GM21825 (cell line): Measurements from ENCODE around the gene PRKCH.

ENCODE experiments used
- ATAC-seq: cut with Tn5 transposase; IDR thresholded peaks from one replicate; pipeline ENCODE4 v1.9.1; 2021; ENCODE audit warnings: mild to moderate bottlenecking, moderate library complexity; ENCODE audit not compliant: unreplicated experiment

PRKCH gene

GRCh38 chr14:61335049-61335448, 13.7 kb downstream of the PRKCH start:
- no peak for ATAC-seq

GRCh38 chr14:61335671-61336275, 14.4 kb downstream of the PRKCH start:
- ATAC-seq: no peak

- ATAC-seq: no peak
These were observed 16.5 kb downstream of the PRKCH start for GRCh38 chr14:61337893-61338292.

GRCh38 chr14:61338457-61338856, 17.1 kb downstream of the PRKCH start:
- no peak for ATAC-seq

GRCh38 chr14:61341275-61342206, 20.2 kb downstream of the PRKCH start:
- no peak for ATAC-seq

- ATAC-seq: no peak
These were observed 21.1 kb downstream of the PRKCH start for GRCh38 chr14:61342486-61342885.

- no peak for ATAC-seq
These were observed 21.6 kb downstream of the PRKCH start for GRCh38 chr14:61342932-61343331.

- ATAC-seq: no peak
These were observed 22.1 kb downstream of the PRKCH start for GRCh38 chr14:61343471-61343870.

- ATAC-seq: no peak
These were observed 22.6 kb downstream of the PRKCH start for GRCh38 chr14:61343991-61344405.

GRCh38 chr14:61344437-61345150, 23.2 kb downstream of the PRKCH start:
- ATAC-seq: no peak

GRCh38 chr14:61345151-61345482, 23.7 kb downstream of the PRKCH start:
- ATAC-seq: no peak

- ATAC-seq: no peak
These were observed 24.8 kb downstream of the PRKCH start for GRCh38 chr14:61346221-61346620.

GRCh38 chr14:61346793-61347192, 25.4 kb downstream of the PRKCH start:
- ATAC-seq: no peak

GRCh38 chr14:61347826-61348443, 26.6 kb downstream of the PRKCH start:
- ATAC-seq: no peak

- ATAC-seq: no peak
These were observed 29.3 kb downstream of the PRKCH start for GRCh38 chr14:61350427-61351270.

GRCh38 chr14:61351477-61351876, 30.1 kb downstream of the PRKCH start:
- ATAC-seq: no peak

GRCh38 chr14:61355892-61356325, 34.5 kb downstream of the PRKCH start:
- no peak for ATAC-seq

- no peak for ATAC-seq
These were observed 35.7 kb downstream of the PRKCH start for GRCh38 chr14:61357123-61357522.

- ATAC-seq: no peak
These were observed 37.3 kb downstream of the PRKCH start for GRCh38 chr14:61358554-61359226.
